HepG2 (cell line): ENCODE data around the gene ADAMTS17. TPM values are rescaled to one million over a fixed set of nuclear protein-coding genes. Genes with fewer than 3 reads are reported as not detected.

ENCODE experiments used
- ATAC-seq: fragments of 200-7000 bp; cut with Tn5 transposase; 3 replicates; pipeline ENCODE4 v1.9.1; 2020; ENCODE audit warnings: mild to moderate bottlenecking, moderate library complexity
- BruUV-seq: library from RNA; stranded (reverse); fragments of 400-500 nt; replicated peaks from 2 replicates; lab custom pipeline; 2021; lab: Mats Ljungman, UMichigan
- CTCF ChIA-PET: fragments of 300-600 bp; formaldehyde crosslinking; extraction: SDS; loops from one replicate; lab custom pipeline; 2021; ENCODE audit warnings: low total read pairs, inconsistent platforms, low intra/inter-chr PET ratio; lab: Yijun Ruan, JAX
- POLR2A ChIA-PET: fragments of 350-600 bp; sonication (Branson Sonifier 250); formaldehyde crosslinking; loops from one replicate; lab custom pipeline; 2020; ENCODE audit warnings: antibody characterized with exemption, inconsistent platforms; lab: Yijun Ruan, JAX
- DNase-seq: peaks from one replicate; pipeline ENCODE4 v3.0.0-alpha.2; 2015; ENCODE audit warnings: low spot score
- FAIRE-seq: peaks from 3 replicates; lab custom pipeline; 2011; peaks lifted over from hg19 to GRCh38; lab: Jason Lieb, UNC
- H2AFZ ChIP-seq: one replicate; pipeline ENCODE4 v1.6.1; 2011; ENCODE audit warnings: low read length, inconsistent platforms
- H3K27ac ChIP-seq: fragments of 300-600 bp; 3 replicates; pipeline ENCODE4 v1.8.0; 2011; ENCODE audit warnings: mixed run types, mild to moderate bottlenecking, mixed read lengths, low read length, inconsistent platforms; ENCODE audit not compliant: insufficient read depth; ENCODE audit errors: extremely low read length
- H3K27me3 ChIP-seq, 2 experiments: fragments of 200-600 bp in 1 of 2; 2 replicates in 1 of 2; 3 replicates in 1 of 2; pipeline versions ENCODE4 v1.6.0 to v1.8.0; 2011; ENCODE audit warnings: low read length in 2 of 2, mild to moderate bottlenecking in 2 of 2, moderate library complexity in 2 of 2, inconsistent platforms in 1 of 2; ENCODE audit not compliant: insufficient read depth in 2 of 2, control insufficient read depth in 1 of 2
- H3K36me3 ChIP-seq, 2 experiments: fragments of 200-600 bp in 1 of 2; replicated peaks in 1 of 2; 2 replicates in 1 of 2; 3 replicates in 1 of 2; pipeline versions ENCODE4 v1.5.1 to v1.8.0; 2011; ENCODE audit warnings: low read length in 2 of 2, inconsistent platforms in 1 of 2; ENCODE audit not compliant: insufficient read depth in 2 of 2, control insufficient read depth in 1 of 2
- H3K4me1 ChIP-seq: 2 replicates; pipeline ENCODE4 v1.5.1; 2012; ENCODE audit warnings: low read length, inconsistent platforms; ENCODE audit not compliant: insufficient read depth
- H3K4me2 ChIP-seq: 2 replicates; pipeline ENCODE4 v1.6.0; 2011; ENCODE audit warnings: low read depth, low read length, inconsistent platforms
- H3K4me3 ChIP-seq, 3 experiments: fragments of 200-600 bp in 1 of 3; sonication (generic), shearing (Covaris generic) in 1 of 3; replicated peaks in 1 of 3; 2 replicates each; pipeline ENCODE4 v1.5.1; 2011 to 2016; ENCODE audit warnings: low read length in 3 of 3, inconsistent platforms in 2 of 3, low read depth in 2 of 3, mild to moderate bottlenecking in 2 of 3, control low read depth in 1 of 3, mixed read lengths in 1 of 3; ENCODE audit not compliant: insufficient read depth in 1 of 3
- H3K79me2 ChIP-seq: one replicate; pipeline ENCODE4 v1.6.1; 2011; ENCODE audit warnings: low read length, inconsistent platforms; ENCODE audit not compliant: insufficient read depth
- H3K9ac ChIP-seq: 2 replicates; pipeline ENCODE4 v1.6.0; 2011; ENCODE audit warnings: mild to moderate bottlenecking, low read depth, low read length, inconsistent platforms; ENCODE audit not compliant: insufficient read depth
- H3K9me3 ChIP-seq: 2 replicates; pipeline ENCODE4 v1.5.1; 2012; ENCODE audit warnings: mild to moderate bottlenecking, low read length
- H4K20me1 ChIP-seq: 2 replicates; pipeline ENCODE4 v1.6.0; 2011; ENCODE audit warnings: inconsistent platforms, mild to moderate bottlenecking, low read length, moderate library complexity; ENCODE audit not compliant: insufficient read depth
- CREBL2 ChIP-seq: sonication (generic); formaldehyde crosslinking; IDR thresholded peaks from 2 replicates; pipeline ENCODE4 v1.8.1; 2023; ENCODE audit warnings: missing genetic modification reagents, mild to moderate bottlenecking, borderline replicate concordance
- HNRNPLL ChIP-seq: fragments of 200-400 bp; formaldehyde crosslinking; IDR thresholded peaks from 2 replicates; pipeline ENCODE4 v1.6.1; 2017; ENCODE audit warnings: mild to moderate bottlenecking, low read depth, low read length; ENCODE audit not compliant: poor library complexity, severe bottlenecking
- MEF2D ChIP-seq: sonication (generic); formaldehyde crosslinking; IDR thresholded peaks from 2 replicates; pipeline ENCODE4 v1.5.1; 2020; ENCODE audit warnings: mild to moderate bottlenecking, missing genetic modification reagents
- NFIB ChIP-seq: sonication (generic); formaldehyde crosslinking; IDR thresholded peaks from 2 replicates; pipeline ENCODE4 v1.9.0; 2021; ENCODE audit warnings: missing genetic modification reagents, mild to moderate bottlenecking, borderline replicate concordance
- NPAS2 ChIP-seq: sonication (generic); formaldehyde crosslinking; IDR thresholded peaks from 2 replicates; pipeline ENCODE4 v1.8.0; 2022; ENCODE audit warnings: mild to moderate bottlenecking, missing genetic modification reagents, borderline replicate concordance
- REXO4 ChIP-seq: sonication (generic); formaldehyde crosslinking; IDR thresholded peaks from 2 replicates; pipeline ENCODE4 v1.8.0; 2022; ENCODE audit warnings: missing genetic modification reagents, mild to moderate bottlenecking, borderline replicate concordance
- SMYD3 ChIP-seq: sonication (generic); formaldehyde crosslinking; IDR thresholded peaks from 2 replicates; pipeline ENCODE4 v1.8.1; 2023; ENCODE audit warnings: mild to moderate bottlenecking, missing genetic modification reagents
- SRSF1 ChIP-seq: fragments of 200-400 bp; formaldehyde crosslinking; optimal IDR thresholded peaks from 2 replicates; pipeline ENCODE3; 2017; ENCODE audit warnings: mild to moderate bottlenecking, low read depth, low read length, moderate library complexity
- ZFP41 ChIP-seq: sonication (generic); formaldehyde crosslinking; IDR thresholded peaks from 2 replicates; pipeline ENCODE4 v1.4.0; 2020; ENCODE audit warnings: mild to moderate bottlenecking, missing genetic modification reagents, borderline replicate concordance
- ZNF335 ChIP-seq: sonication (generic); formaldehyde crosslinking; IDR thresholded peaks from 2 replicates; pipeline ENCODE4 v1.4.0; 2020; ENCODE audit warnings: missing genetic modification reagents
- ZNF33A ChIP-seq: sonication (generic); formaldehyde crosslinking; IDR thresholded peaks from 2 replicates; pipeline ENCODE4 v1.5.1; 2020; ENCODE audit warnings: missing genetic modification reagents, mild to moderate bottlenecking, moderate library complexity, borderline replicate concordance
- ZNF432 ChIP-seq: sonication (generic); formaldehyde crosslinking; IDR thresholded peaks from 2 replicates; pipeline ENCODE4 v1.5.0; 2020; ENCODE audit warnings: missing genetic modification reagents, mild to moderate bottlenecking, borderline replicate concordance
- WGBS: methylation state at CpG from one replicate; pipeline ENCODE4 v1.1.6; 2017; ENCODE audit warnings: low lambda C conversion rate; 5-methylcytosine and 5-hydroxymethylcytosine counted together
- in situ Hi-C: cut with HindIII; loops from 2 replicates; pipeline ENCODE4 v1.10.0; 2017; ENCODE audit warnings: low pct_unique_long_range_greater_than_20kb; ENCODE audit not compliant: extremely low pct_ligation_motif_present
- intact Hi-C: fragments of 100-400 bp; cut with micrococcal nuclease; formaldehyde crosslinking; loops from one replicate; pipeline ENCODE4 v1.10.0; 2022; ENCODE audit not compliant: unreplicated experiment
- polyA plus RNA-seq, 8 experiments: library from polyadenylated mRNA; depleted of rRNA in 3 of 8; stranded (reverse) in 7 of 8; unstranded in 1 of 8; fragments of >200 nt; fragmentation: Illumina TruSeq in 4 of 8; extraction: Trizol in 4 of 8; gene quantifications; 2 replicates each; pipeline versions ENCODE4 v1.2.1 to v1.2.3, GENCODE V29; 2011 to 2016; ENCODE audit warnings: low read depth in 4 of 8, missing spikeins in 1 of 8, mixed read lengths in 1 of 8; ENCODE audit not compliant: insufficient read depth in 1 of 8
- total RNA-seq, 5 experiments: library from RNA; depleted of rRNA; stranded (reverse); fragments of >200 nt; fragmentation: Illumina TruSeq; extraction: Trizol; gene quantifications; 2 replicates each; pipeline ENCODE4 v1.2.3, GENCODE V29; 2016; ENCODE audit warnings: low read depth in 1 of 5

ADAMTS17 gene
- total and polyA plus RNA-seq, 2 of the 13 experiments (the other 11 are each of a cell fraction or from before 2014, with no cell fraction given) = 0.02 to 0.04 TPM

GRCh38 chr15:100017140-100017539 lies 324.6 kb downstream of the ADAMTS17 start:
- H3K4me3 ChIP-seq = no peak overlapping the region
- intact Hi-C loops = no loop called here
- BruUV-seq = no TSS peak
- POLR2A ChIA-PET = no interaction called here
- DNase-seq = no peak
- ATAC-seq = no peak
- H2AFZ ChIP-seq = no peak overlapping the region
- no CpG with 5 or more reads among the region's 7 CpGs for WGBS
- H4K20me1 ChIP-seq = no peaks in the 10 kb centered on the region
- H3K36me3 ChIP-seq = no peaks in the 10 kb centered on the region
- no peaks in the 10 kb centered on the region for H3K4me1 ChIP-seq
- no peaks in the 10 kb centered on the region for H3K79me2 ChIP-seq
- no peak for FAIRE-seq
- no peaks in the 10 kb centered on the region for H3K9me3 ChIP-seq
- in situ Hi-C loops = no loop called here
- no peak overlapping the region for H3K4me2 ChIP-seq
- H3K27ac ChIP-seq = no peak overlapping the region
- peaks cover 0 to 1% of the 10 kb centered on the region in 2 experiments; a peak in 1 of 5 replicates for H3K27me3 ChIP-seq
- CTCF ChIA-PET = no interaction called here
- no peak overlapping the region for H3K9ac ChIP-seq
- TF ChIP-seq CREBL2 (CRISPR knock-in tag) = no peak
- no peak for TF ChIP-seq ZNF432
- TF ChIP-seq ZNF335 (CRISPR knock-in tag) = no peak
- TF ChIP-seq SRSF1 = no peak
- no peak for TF ChIP-seq ZFP41 (CRISPR knock-in tag)
- no peak for TF ChIP-seq SMYD3
- no peak for TF ChIP-seq NPAS2 (CRISPR knock-in tag)
- TF ChIP-seq REXO4 = no peak
- no peak for TF ChIP-seq MEF2D
- TF ChIP-seq, all 625 proteins: peak for 0

- H3K9me3 ChIP-seq = no peaks in the 10 kb centered on the region
- no peak for ATAC-seq
- TF ChIP-seq ZNF33A (CRISPR knock-in tag) (no peak), HNRNPLL (no peak), SRSF1 (no peak), NFIB (CRISPR knock-in tag) (no peak)
- TF ChIP-seq, all 625 proteins: peak for 0
- Histone ChIP-seq H3K4me2 (no peak overlapping the region), H3K36me3 (no peaks in the 10 kb centered on the region), H3K4me1 (no peaks in the 10 kb centered on the region), H2AFZ (no peak overlapping the region), H3K79me2 (no peaks in the 10 kb centered on the region), H3K27ac (no peak overlapping the region), H3K27me3 (no peaks in the 10 kb centered on the region; a peak in 1 of 5 replicates), H3K4me3 (no peak overlapping the region), H3K9ac (no peak overlapping the region), H4K20me1 (no peaks in the 10 kb centered on the region)
- DNase-seq (no peak), FAIRE-seq (no peak)
- 71% methylated on average over 3 of the region's 3 CpGs for WGBS
- CTCF ChIA-PET = no interaction called here
- intact Hi-C loops (no loop called here), in situ Hi-C loops (no loop called here)
- no TSS peak for BruUV-seq
- POLR2A ChIA-PET = no interaction called here
Observed at GRCh38 chr15:100016632-100017031, 325.1 kb downstream of the ADAMTS17 start.
